GM18505 (cell line): Measurements from ENCODE around the gene ZNF132.
"Not testable (repeated sequence)": the region's sequence is repeated elsewhere in the genome, so short reads cannot be mapped to it uniquely, and the experiment has no call there.

Experiments
- ATAC-seq: cut with Tn5 transposase; IDR thresholded peaks from one replicate; pipeline ENCODE4 v1.9.1; 2021; ENCODE audit not compliant: unreplicated experiment
- POLR2A ChIP-seq: IDR thresholded peaks from 4 replicates; pipeline ENCODE4 v1.6.1; 2011; ENCODE audit warnings: borderline replicate concordance; ENCODE audit not compliant: insufficient read depth, insufficient read length; ENCODE audit errors: extremely low read depth

The ZNF132 gene

DNA sequence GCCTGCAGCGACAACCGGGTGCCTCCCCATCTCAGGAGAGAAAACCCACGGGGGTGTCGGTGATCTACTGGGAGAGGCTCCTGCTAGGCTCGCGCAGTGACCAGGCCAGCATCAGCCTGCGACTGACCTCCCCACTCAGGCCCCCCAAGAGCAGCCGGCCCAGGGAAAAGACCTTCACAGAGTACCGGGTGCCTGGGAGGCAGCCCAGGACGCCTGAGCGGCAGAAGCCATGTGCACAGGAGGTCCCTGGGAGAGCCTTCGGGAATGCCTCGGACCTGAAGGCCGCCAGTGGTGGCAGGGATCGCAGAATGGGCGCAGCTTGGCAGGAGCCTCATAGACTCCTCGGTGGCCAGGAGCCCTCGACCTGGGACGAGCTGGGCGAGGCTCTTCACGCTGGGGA is 15.4 kb upstream of the ZNF132 start:
- no peak for TF ChIP-seq POLR2A
- ATAC-seq = no peak

DNA sequence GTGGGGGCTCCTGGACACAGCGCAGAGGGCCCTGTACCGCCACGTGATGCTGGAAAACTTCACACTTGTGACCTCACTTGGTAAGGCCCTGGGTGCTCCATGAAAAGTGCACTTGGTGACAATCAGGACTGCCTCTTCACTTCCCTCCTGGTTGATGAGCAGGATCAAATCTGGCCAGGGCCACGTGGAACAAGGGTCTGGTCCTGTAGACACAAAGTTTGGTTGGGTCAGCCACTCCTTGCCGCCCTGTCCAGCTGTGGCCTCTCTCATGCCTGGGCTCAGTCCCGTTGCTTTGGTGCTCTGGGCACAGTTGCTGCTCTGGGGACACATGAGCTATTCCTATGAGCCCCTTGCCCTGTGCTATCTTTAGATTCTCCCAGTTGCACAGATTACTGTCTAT is 13.8 kb upstream of the ZNF132 start:
- no peak for ATAC-seq
- TF ChIP-seq POLR2A = no peak

DNA sequence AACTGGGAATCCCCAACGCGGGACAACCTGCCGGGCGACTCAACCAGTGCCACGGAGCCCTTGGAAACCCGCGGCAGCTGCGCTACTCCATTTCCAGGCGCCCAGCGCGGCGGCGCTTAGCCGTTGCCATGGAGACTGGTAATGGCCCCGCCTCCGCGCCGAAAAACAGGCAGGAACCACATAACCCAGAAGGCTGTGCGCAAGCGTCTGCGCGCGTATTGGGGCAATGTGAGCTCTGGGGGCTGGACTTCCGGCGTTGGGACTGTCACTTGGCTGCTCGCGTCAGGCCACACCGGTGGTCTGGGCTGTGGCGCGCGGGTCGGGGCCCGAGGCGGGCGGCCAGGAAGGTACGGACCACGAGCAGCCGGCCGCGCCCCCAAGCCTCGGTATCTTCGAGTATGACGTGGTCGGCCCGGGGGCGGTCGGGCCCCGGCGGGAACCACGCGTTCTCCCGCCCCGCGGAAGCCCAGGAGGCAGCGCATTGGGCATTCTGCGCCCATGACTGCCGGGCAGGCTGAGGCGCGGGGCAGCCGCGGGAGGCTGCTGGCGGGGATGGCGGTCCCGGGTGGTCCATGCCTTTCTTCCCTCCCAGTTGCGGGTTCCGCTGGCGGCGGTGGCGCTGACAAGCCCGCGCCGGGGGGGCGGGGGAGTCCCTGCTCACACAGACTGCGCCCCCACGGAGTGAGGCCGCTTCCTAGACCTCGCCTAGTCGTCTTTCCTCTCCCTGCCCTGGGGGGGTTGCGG is 11.6 kb upstream of the ZNF132 start, which contains the start of gene ZNF324B:
Gene ZNF324B, plus strand, starts transcription at position 265 of the 744 bp plus-strand sequence. CDS start 2,080 bp downstream, outside the sequence.
- peak; percentile 66 for TF ChIP-seq POLR2A
- ATAC-seq = peak; percentile 85

DNA sequence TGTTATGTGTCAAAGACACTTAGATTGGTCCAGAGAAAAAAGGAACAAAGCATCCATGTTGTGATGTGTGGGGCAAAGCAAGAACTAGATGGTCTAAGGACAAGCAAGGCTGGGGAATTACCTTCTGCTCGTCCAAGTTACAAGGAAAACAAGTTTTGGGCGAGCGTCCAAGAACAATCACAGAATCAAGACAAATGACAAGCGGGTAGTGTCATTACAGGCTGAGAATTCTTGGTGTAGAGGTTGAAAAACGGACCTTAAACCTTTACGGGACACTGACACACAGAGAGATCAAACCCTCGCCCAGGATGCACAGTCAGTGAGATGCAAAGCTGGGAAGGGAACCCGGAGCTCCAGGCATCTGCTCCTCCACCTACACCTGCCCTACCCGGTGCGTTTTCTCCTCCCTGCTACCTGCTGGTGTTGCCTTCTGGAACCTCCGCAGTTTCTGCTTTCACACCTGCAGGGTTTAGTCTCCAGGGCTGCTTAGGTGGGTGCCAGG is 11.0 kb upstream of the ZNF132 start:
- ATAC-seq = no peak

DNA sequence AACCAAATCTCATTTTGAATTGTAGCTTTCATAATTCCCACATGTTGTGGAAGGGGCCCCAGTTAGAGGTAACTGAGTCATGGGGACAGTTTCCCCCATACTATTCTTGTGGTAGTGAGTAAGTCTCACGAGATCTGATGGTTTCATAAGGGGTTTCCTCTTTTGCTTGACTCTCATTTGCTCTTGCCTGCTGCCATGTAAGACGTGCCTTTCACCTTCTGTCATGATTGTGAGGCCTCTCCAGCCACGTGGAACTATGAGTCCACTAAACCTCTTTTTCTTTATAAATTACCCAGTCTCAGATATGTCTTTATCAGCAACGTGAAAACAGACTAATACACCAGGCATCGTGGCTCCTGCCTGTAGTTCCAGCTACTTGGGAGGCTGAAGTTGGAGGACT is 10.0 kb upstream of the ZNF132 start:
- not testable (repeated sequence) for ATAC-seq

More for the DNA sequence above, 11.0 kb upstream of the ZNF132 start:
- TF ChIP-seq POLR2A = no peak

DNA sequence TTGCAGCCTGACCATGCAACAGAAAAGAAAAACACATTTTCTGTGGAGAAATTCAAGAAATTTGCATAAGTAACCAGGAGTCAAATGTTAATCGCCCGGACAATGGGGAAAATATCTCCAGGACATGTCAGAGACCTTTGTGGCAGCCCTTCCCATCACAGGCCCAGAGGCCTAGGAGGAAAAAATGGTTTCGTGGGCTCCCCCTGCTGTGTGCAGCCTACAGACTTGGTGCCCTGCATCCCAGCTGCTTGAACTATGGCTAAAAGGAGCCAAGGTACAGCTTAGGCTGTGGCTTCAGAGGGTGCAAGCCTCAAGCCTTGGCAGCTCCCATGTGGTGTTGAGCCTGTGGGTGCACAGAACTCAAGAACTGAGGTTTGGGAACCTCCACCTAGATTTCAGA is 8.9 kb upstream of the ZNF132 start:
- not testable (repeated sequence) for ATAC-seq

DNA sequence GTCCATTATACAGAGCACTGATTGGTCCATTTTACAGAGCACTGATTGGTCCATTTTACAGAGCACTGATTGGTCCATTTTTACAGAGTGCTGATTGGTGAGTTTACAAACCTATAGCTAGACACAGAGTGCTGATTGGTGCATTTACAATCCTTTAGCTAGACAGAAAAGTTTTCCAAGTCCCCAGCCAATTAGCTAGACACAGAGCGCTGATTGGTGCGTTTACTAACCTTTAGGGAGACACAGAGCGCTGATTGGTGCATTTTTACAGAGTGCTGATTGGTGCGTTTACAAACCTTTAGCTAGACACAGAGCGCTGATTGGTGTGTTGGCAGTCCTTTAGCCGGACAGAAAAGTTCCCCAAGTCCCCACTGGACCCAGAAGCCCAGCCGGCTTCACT is 3.0 kb upstream of the ZNF132 start:
- not testable (repeated sequence) for ATAC-seq

DNA sequence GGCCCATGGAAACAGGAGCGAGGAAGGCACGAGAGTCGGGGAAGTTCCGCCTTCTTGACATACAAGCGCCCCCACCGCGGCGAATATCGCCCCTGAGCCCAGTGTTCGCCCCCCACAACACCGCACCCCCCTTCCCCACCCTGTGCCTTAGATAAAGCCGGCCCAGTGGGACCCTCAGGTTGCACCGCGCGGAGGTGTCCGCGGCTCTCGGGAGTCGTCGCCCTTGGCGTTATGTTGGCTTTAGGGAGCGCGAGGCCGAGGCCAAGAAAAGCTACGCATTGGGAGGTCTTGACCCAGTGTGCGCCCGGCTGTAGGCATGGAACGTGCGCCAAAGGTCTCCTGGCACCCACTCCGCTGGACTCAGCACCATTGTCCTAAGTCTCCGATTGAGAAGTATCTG is 603 bp upstream of the ZNF132 start:
- no peak for ATAC-seq
- no peak for TF ChIP-seq POLR2A

DNA sequence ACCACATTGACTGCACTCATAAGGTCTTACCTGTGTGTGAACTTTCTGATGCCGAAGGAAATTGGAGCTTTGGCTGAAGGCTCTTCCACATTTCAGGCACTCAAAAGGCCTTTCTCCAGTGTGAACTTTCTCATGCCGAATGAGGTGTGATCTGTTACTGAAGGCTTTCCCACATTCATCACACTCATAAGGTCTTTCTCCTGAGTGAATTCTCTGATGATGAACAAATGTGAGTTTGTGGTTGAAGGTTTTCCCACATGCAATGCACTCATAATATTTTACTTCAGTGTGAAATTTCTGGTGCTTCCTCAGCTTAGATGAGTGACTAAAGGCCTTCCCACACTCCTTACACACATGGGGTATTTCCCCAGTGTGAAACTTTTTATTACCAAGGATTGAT is 5.7 kb downstream of the ZNF132 start:
- no peak for TF ChIP-seq POLR2A
- no peak for ATAC-seq

DNA sequence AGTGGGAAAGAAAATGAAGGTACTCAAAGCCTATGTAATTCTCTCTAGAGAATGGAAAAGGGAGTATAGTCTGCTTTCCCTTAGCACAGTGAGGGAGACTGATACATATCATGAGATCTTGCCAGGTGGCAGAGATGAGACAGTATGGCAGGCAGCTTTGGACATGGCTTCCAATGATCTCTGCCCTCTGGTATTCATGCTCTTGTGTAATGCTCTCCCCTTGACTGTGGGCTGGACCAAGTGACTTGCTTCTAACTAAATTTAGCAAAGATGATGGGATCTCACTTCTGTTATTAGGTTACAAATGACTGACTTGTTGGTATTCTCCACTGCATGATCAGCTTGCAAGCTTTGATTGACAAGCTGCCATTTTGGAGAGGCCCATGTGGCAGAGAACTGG is 10.2 kb downstream of the ZNF132 start:
- no peak for ATAC-seq
- TF ChIP-seq POLR2A = no peak

DNA sequence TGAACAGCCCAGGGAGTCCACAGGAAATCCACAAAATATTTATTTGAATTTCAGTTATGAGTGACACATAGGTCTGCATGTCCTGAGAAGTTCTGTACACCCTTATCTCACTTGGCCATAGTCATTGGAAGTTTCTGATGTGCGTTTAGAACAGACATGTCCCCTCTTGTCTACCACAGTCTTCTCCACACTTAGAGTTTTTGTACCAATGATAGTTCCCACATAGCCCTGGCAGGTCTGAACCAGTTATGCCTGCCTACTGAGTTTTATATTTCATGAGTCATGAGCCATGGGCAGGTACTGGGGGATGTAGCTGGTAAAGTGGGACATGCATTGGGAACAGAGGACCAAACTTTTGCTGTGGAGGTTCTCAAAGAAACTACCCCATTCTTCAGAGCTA is 11.3 kb downstream of the ZNF132 start:
- TF ChIP-seq POLR2A = no peak
- ATAC-seq = no peak

DNA sequence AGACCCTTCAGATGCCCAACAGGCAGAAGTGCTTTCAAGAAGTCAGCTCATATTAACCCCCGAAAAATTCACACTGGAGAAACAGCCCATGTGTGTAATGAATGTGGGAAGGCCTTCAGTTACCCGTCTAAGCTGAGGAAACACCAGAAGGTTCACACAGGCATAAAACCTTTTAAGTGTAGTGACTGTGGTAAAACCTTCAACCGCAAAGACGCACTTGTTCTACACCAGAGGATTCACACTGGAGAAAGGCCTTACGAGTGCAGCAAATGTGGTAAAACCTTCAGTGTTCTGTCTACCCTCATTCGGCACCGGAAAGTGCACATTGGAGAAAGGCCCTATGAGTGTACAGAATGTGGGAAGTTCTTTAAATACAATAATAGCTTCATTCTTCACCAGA is 22.9 kb downstream of the ZNF132 start:
- no peak for TF ChIP-seq POLR2A
- no peak for ATAC-seq

DNA sequence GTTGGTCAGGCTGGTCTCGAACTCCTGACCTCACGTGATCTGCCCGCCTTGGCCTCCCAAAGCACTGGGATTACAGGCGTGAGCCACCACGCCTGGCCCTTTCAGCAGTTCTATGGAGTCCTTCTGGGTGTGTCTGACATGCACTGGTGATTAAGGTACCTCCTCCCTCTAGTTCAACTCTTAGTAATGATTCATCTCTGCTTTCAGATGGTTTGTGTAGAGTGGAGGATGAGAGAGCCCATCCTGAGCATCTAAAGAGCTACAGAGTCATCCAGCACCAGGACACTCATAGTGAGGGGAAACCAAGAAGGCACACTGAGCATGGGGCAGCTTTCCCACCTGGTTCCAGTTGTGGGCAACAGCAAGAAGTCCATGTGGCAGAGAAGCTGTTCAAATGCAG is 23.3 kb downstream of the ZNF132 start:
- ATAC-seq = no peak
- no peak for TF ChIP-seq POLR2A

DNA sequence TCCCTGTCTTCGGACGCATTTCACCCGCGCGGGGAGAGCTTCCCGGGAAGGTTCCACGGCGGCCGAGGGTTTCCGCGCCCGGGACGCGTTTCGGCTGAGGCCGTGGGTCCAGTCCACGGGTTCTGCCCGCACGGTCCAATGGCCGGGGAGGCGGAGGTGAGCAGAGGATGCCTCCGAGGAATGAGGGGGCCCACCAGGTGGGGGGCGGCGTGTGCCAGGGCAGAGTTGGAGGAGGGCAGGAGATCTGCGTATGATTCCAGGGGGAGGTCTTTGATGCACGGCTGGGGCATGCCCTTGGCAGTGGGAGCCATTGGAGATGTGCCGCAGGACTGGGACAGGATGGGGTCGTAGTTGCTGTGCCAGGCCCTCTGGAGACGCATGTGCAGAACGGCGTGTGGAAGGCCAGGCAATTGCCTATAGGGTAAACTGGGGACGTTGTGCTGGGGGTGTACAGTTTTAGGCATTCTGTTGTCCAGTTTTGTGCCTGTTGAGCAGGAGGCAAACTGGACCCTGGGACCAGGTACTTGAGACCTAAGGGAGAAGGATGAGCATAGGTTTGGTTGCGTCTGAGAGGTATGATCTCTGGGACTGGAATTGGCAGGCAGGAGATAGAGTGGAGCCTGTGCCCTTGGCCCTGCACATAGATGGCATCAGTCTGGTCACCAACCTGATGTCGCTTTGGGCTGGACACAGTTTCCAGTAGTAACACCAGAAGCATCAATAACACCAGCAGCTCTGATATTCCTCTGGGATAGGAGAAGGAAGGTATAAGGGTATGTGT is 30.8 kb downstream of the ZNF132 start:
- no peak for TF ChIP-seq POLR2A
- ATAC-seq = peak; percentile 18

DNA sequence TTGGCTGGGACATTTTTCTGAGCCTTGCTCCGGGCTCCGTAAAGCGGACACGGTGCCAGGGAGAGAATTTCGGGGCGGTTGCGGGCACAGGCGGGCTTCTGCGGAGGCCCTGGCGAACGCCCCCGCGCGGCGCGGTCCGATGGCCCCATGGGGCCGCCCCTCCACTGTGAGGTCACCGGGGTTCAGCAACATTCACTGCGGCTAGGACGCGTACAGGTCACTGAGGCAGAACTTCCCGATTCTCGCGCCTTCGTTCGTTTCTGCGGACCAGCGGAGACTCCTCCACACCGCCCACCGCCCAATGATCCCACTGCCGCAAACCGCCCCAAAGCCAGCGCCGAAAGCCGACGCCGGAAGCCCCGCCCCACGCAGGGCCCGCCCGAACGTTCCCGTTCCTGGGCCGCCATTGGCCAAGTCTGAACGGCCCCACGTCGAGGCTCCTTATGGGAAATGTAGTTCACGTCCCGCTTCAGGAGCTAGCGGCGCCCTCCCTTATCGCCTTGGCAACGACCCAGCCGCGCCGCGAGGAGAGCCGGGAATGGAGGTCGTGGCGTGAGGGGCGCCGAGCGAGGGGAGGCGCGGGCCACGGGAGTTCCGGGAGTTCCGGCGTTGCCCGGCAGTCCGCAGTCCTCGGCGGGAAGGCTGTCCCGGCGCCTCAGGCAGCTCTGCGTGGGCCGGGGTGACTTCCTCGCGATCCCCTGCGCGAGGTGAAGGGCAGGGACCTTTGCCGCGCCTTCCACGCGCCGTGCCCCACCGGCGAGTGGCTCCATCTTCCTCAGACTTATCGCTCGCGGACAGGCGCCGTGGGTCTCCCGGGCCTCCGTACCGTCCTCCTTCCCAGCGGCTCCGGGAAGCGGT is 31.6 kb downstream of the ZNF132 start, which contains the start of gene ZNF584:
Gene ZNF584, plus strand, starts transcription at position 498 of the 858 bp plus-strand sequence. CDS start 499 bp downstream, outside the sequence.
- TF ChIP-seq POLR2A = peak; percentile 89
- peak; percentile 87 for ATAC-seq
